ENCODE results near the gene ZNF423. TPM values are rescaled to one million over a fixed set of nuclear protein-coding genes. Genes with fewer than 3 reads are reported as not detected.

ZNF423 gene
- total RNA-seq, 1 donor from 2014 or later = 10.6 TPM

DNA sequence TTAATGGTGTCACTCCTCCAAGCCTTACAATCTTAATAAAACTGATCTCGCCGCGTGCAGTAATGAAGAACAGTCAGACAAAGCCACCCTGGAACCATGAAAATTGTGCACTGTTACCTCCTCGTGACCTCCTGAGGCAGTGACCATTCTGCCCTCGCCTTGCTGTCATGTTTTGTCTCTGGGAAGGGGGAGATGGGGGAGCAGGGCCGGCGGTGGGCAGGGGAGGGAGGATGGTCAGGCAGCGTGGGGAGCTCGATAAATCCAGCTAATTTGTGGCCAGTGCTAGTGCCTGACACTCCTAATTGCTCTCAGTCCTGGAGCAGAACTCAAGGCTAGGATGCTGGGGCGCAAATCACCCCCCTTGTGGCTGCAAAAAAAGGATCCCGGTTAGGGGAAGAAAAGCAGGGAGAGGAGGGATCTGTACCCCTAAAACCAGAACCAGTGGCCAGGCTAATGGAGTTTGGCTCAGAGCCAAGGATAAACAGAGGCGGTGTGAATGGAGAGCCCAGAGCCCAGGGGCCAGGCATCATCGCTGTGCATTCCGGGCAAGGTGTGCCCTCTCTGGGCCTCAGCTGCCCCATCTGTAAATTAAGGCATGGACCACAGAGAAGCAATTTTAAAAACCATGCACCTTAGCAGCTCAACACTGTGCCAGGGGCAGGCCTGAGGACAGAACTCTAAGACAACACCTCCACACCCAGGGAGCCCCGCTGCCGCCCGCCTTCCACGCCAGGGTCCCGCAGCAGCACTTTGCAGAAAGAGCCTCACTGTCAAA lies 113.3 kb downstream of the ZNF423 start:
- Mint-ChIP-seq H3K27me3 (ENCODE audit: low read depth, unreplicated experiment) (peaks cover 4% of the 10 kb centered on the region), H3K27ac (ENCODE audit: unreplicated experiment) (no peak overlapping the region), H3K4me3 (ENCODE audit: unreplicated experiment) (no peak overlapping the region), H3K9me3 (ENCODE audit: unreplicated experiment) (no peaks in the 10 kb centered on the region), H3K36me3 (ENCODE audit: low read depth, unreplicated experiment) (no peaks in the 10 kb centered on the region), H3K4me1 (ENCODE audit: low read depth, unreplicated experiment) (no peaks in the 10 kb centered on the region)
- FAIRE-seq (no peak), DNase-seq (ENCODE audit: low read depth) (no peak)
- H3K4me1 ChIP-seq (ENCODE audit: insufficient read depth, low read length) = no peaks in the 10 kb centered on the region
- TF ChIP-seq, protein P1, sequence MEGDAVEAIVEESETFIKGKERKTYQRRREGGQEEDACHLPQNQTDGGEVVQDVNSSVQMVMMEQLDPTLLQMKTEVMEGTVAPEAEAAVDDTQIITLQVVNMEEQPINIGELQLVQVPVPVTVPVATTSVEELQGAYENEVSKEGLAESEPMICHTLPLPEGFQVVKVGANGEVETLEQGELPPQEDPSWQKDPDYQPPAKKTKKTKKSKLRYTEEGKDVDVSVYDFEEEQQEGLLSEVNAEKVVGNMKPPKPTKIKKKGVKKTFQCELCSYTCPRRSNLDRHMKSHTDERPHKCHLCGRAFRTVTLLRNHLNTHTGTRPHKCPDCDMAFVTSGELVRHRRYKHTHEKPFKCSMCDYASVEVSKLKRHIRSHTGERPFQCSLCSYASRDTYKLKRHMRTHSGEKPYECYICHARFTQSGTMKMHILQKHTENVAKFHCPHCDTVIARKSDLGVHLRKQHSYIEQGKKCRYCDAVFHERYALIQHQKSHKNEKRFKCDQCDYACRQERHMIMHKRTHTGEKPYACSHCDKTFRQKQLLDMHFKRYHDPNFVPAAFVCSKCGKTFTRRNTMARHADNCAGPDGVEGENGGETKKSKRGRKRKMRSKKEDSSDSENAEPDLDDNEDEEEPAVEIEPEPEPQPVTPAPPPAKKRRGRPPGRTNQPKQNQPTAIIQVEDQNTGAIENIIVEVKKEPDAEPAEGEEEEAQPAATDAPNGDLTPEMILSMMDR (IDR thresholded peaks at IDR 0.05; ENCODE audit: insufficient read depth, low read depth, low read length) = no peak
- H3K79me2 ChIP-seq (ENCODE audit: insufficient read depth, low read length) = no peaks in the 10 kb centered on the region
- H3K9ac ChIP-seq (ENCODE audit: low read length) = no peak overlapping the region
- no peak overlapping the region for H3K27ac ChIP-seq (ENCODE audit: low read depth, low read length)
- H4K20me1 ChIP-seq (ENCODE audit: insufficient read depth, low read length) = no peaks in the 10 kb centered on the region
- no peak overlapping the region for H2AFZ ChIP-seq (ENCODE audit: low read depth, low read length)
- no peak overlapping the region for H3K4me2 ChIP-seq (ENCODE audit: low read length)
- no peaks in the 10 kb centered on the region for H3K27me3 ChIP-seq (ENCODE audit: insufficient read depth, low read length)
- no peak overlapping the region for H3K4me3 ChIP-seq (ENCODE audit: insufficient read depth, low read depth, low read length)
- H3K36me3 ChIP-seq (ENCODE audit: insufficient read depth, low read length) = no peaks in the 10 kb centered on the region
- H3K9me3 ChIP-seq (ENCODE audit: insufficient read depth, low read depth, low read length) = no peaks in the 10 kb centered on the region

DNA sequence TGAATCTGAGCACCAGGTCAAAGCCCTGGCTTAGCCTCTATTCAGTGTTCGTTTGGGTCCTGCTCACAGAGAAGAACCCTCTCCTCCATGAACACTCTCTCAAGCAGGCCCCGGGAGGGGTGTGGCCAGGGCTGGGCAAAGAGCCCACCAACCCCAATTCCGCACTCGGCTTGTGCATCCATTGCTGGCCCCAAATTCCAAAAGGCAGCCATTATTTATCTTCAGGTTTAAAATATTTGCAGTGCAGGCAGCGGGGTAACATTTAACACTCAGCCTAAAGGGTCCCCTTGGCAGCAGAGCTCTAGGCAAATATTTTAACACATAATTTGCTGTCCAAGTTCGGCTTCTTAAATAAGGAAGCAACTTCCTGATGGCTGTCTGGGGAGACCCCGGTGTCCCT lies 115.7 kb downstream of the ZNF423 start:
- H4K20me1 ChIP-seq (ENCODE audit: insufficient read depth, low read length) = no peaks in the 10 kb centered on the region
- no peak for TF ChIP-seq EZH2 (IDR thresholded peaks at IDR 0.05; ENCODE audit: insufficient read depth, low read length)
- TF ChIP-seq, protein P1 (IDR thresholded peaks at IDR 0.05; ENCODE audit: insufficient read depth, low read depth, low read length) = no peak
- H3K36me3 ChIP-seq (ENCODE audit: insufficient read depth, low read length) = no peaks in the 10 kb centered on the region
- no peak overlapping the region for H3K4me2 ChIP-seq (ENCODE audit: low read length)
- Mint-ChIP-seq H3K9me3 (ENCODE audit: unreplicated experiment) (no peaks in the 10 kb centered on the region), H3K4me3 (ENCODE audit: unreplicated experiment) (no peak overlapping the region), H3K27me3 (ENCODE audit: low read depth, unreplicated experiment) (no peaks in the 10 kb centered on the region), H3K27ac (ENCODE audit: unreplicated experiment) (no peak overlapping the region), H3K36me3 (ENCODE audit: low read depth, unreplicated experiment) (peaks cover 3% of the 10 kb centered on the region), H3K4me1 (ENCODE audit: low read depth, unreplicated experiment) (no peaks in the 10 kb centered on the region)
- no peaks in the 10 kb centered on the region for H3K79me2 ChIP-seq (ENCODE audit: insufficient read depth, low read length)
- H3K4me3 ChIP-seq (ENCODE audit: insufficient read depth, low read depth, low read length) = no peak overlapping the region
- no peak overlapping the region for H3K9ac ChIP-seq (ENCODE audit: low read length)
- no peak overlapping the region for H2AFZ ChIP-seq (ENCODE audit: low read depth, low read length)
- H3K9me3 ChIP-seq (ENCODE audit: insufficient read depth, low read depth, low read length) = no peaks in the 10 kb centered on the region
- no peaks in the 10 kb centered on the region for H3K27me3 ChIP-seq (ENCODE audit: insufficient read depth, low read length)
- H3K4me1 ChIP-seq (ENCODE audit: insufficient read depth, low read length) = no peaks in the 10 kb centered on the region
- H3K27ac ChIP-seq (ENCODE audit: low read depth, low read length) = no peak overlapping the region
- FAIRE-seq (no peak), DNase-seq (ENCODE audit: low read depth) (no peak)

DNA sequence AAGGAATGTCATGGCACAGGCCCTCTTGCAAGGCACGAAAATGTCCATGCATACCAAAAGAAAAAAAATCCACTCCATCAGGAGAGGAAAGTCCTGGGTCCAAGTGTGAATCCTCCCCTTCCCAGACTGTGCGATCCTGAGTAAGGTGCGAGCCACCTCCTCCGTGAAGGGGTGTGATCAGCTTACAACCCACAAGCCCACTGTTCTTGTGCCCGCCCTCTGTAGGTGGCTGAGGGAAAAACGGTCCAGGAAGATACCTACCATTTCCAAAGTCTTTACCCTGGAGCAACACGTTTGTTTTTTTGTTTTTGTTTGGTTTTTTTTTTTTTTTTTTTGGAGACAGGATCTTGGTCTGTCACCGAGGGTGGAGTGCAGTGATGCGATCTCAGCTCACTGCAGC lies 116.5 kb downstream of the ZNF423 start:
- TF ChIP-seq, protein P1 (IDR thresholded peaks at IDR 0.05; ENCODE audit: insufficient read depth, low read depth, low read length) = no peak
- TF ChIP-seq EZH2 (IDR thresholded peaks at IDR 0.05; ENCODE audit: insufficient read depth, low read length) = no peak
- no peaks in the 10 kb centered on the region for H3K9me3 Mint-ChIP-seq (ENCODE audit: unreplicated experiment)
- Histone ChIP-seq H3K4me3 (ENCODE audit: insufficient read depth, low read depth, low read length) (no peak overlapping the region), H2AFZ (ENCODE audit: low read depth, low read length) (no peak overlapping the region), H3K4me1 (ENCODE audit: insufficient read depth, low read length) (no peaks in the 10 kb centered on the region), H3K79me2 (ENCODE audit: insufficient read depth, low read length) (no peaks in the 10 kb centered on the region), H3K36me3 (ENCODE audit: insufficient read depth, low read length) (no peaks in the 10 kb centered on the region), H3K27ac (ENCODE audit: low read depth, low read length) (no peak overlapping the region), H3K9ac (ENCODE audit: low read length) (no peak overlapping the region), H3K27me3 (ENCODE audit: insufficient read depth, low read length) (no peaks in the 10 kb centered on the region), H4K20me1 (ENCODE audit: insufficient read depth, low read length) (no peaks in the 10 kb centered on the region), H3K4me2 (ENCODE audit: low read length) (no peak overlapping the region), H3K9me3 (ENCODE audit: insufficient read depth, low read depth, low read length) (no peaks in the 10 kb centered on the region)
- H3K4me1 Mint-ChIP-seq (ENCODE audit: low read depth, unreplicated experiment) = no peaks in the 10 kb centered on the region
- H3K27ac Mint-ChIP-seq (ENCODE audit: unreplicated experiment) = no peak overlapping the region
- H3K4me3 Mint-ChIP-seq (ENCODE audit: unreplicated experiment) = no peak overlapping the region
- no peak for FAIRE-seq
- H3K36me3 Mint-ChIP-seq (ENCODE audit: low read depth, unreplicated experiment) = peaks cover 4% of the 10 kb centered on the region
- H3K27me3 Mint-ChIP-seq (ENCODE audit: low read depth, unreplicated experiment) = no peaks in the 10 kb centered on the region
- no peak for DNase-seq (ENCODE audit: low read depth)

Measured in astrocyte (in vitro differentiated cells and primary cell).